HFFc6 (cell line): ENCODE data around the gene GADL1. TPM values are rescaled to one million over a fixed set of nuclear protein-coding genes. Genes with fewer than 3 reads are reported as not detected.
A peak's percentile ranks its signal among the peaks of the same experiment; 100 is the strongest.

Experiments used
- DNase-seq: peaks from one replicate; pipeline ENCODE4 v3.0.0-alpha.2; 2018
- H3K27ac Mint-ChIP-seq: 2 replicates; pipeline ENCODE4 v1.8.0; 2020; ENCODE audit warnings: mild to moderate bottlenecking, mixed read lengths
- H3K27me3 Mint-ChIP-seq: 2 replicates; pipeline ENCODE4 v1.8.0; 2021; ENCODE audit warnings: mild to moderate bottlenecking, moderate library complexity, mixed read lengths; ENCODE audit not compliant: insufficient read depth
- H3K36me3 Mint-ChIP-seq: 2 replicates; pipeline ENCODE4 v1.8.0; 2021; ENCODE audit warnings: low read depth, mixed read lengths
- H3K4me1 Mint-ChIP-seq: 2 replicates; pipeline ENCODE4 v1.8.0; 2020; ENCODE audit warnings: low read depth, mixed read lengths
- H3K4me3 Mint-ChIP-seq: 2 replicates; pipeline ENCODE4 v1.8.0; 2020; ENCODE audit warnings: mild to moderate bottlenecking, moderate library complexity, mixed read lengths
- H3K9me3 Mint-ChIP-seq: 2 replicates; pipeline ENCODE4 v1.8.0; 2020; ENCODE audit warnings: mild to moderate bottlenecking, mixed read lengths
- CTCF ChIP-seq: fragments of 200-600 bp; sonication (generic); IDR thresholded peaks from 2 replicates; pipeline ENCODE4 v1.5.0; 2021; ENCODE audit warnings: antibody characterized with exemption, mild to moderate bottlenecking
- total RNA-seq, 6 experiments: library from RNA; stranded (reverse); fragmentation: NEBNext Ultra II Directional; extraction: Animal tissue kit (Norgen Biotek cat#: 25700); gene quantifications; 2 replicates in 1 of 6; 3 replicates in 5 of 6; pipeline ENCODE4 v1.2.3, GENCODE V29; 2021

GADL1 gene
- total RNA-seq, 6 experiments from 2014 or later: not detected

GRCh38 chr3:30752491-30752890 is 142.0 kb downstream of the GADL1 start:
- Mint-ChIP-seq H3K9me3 (no peaks in the 10 kb centered on the region), H3K4me1 (peaks cover 48% of the 10 kb centered on the region), H3K27ac (no peak overlapping the region), H3K36me3 (no peaks in the 10 kb centered on the region), H3K4me3 (no peak overlapping the region), H3K27me3 (no peaks in the 10 kb centered on the region)
- no peak for DNase-seq
- no peak for TF ChIP-seq CTCF

GRCh38 chr3:30751610-30752299 is 142.7 kb downstream of the GADL1 start:
- TF ChIP-seq CTCF: peak; percentile 75
- no peak overlapping the region for H3K27ac Mint-ChIP-seq
- H3K4me3 Mint-ChIP-seq: no peak overlapping the region
- no peaks in the 10 kb centered on the region for H3K9me3 Mint-ChIP-seq
- DNase-seq: peak; percentile 47
- peaks cover 56% of the 10 kb centered on the region for H3K4me1 Mint-ChIP-seq
- H3K27me3 Mint-ChIP-seq: no peaks in the 10 kb centered on the region
- no peaks in the 10 kb centered on the region for H3K36me3 Mint-ChIP-seq

GRCh38 chr3:30750967-30751366 is 143.5 kb downstream of the GADL1 start:
- Mint-ChIP-seq H3K27me3 (no peaks in the 10 kb centered on the region), H3K27ac (no peak overlapping the region), H3K4me1 (peaks cover 57% of the 10 kb centered on the region), H3K9me3 (no peaks in the 10 kb centered on the region), H3K4me3 (no peak overlapping the region), H3K36me3 (no peaks in the 10 kb centered on the region)
- no peak for TF ChIP-seq CTCF
- no peak for DNase-seq

- no peak for TF ChIP-seq CTCF
- Mint-ChIP-seq H3K4me3 (no peak overlapping the region), H3K9me3 (no peaks in the 10 kb centered on the region)
These were observed 145.2 kb downstream of the GADL1 start for GRCh38 chr3:30749230-30749629.

GRCh38 chr3:30747771-30748281 is 146.6 kb downstream of the GADL1 start:
- H3K36me3 Mint-ChIP-seq: no peaks in the 10 kb centered on the region
- H3K27ac Mint-ChIP-seq: peak overlapping the region; percentile 5; the same call in 1 of the 2 replicates
- no peaks in the 10 kb centered on the region for H3K27me3 Mint-ChIP-seq
- TF ChIP-seq CTCF: peak; percentile 74
- peaks cover 55% of the 10 kb centered on the region for H3K4me1 Mint-ChIP-seq
- H3K4me3 Mint-ChIP-seq: no peak overlapping the region
- no peaks in the 10 kb centered on the region for H3K9me3 Mint-ChIP-seq
- DNase-seq: peak; percentile 41

More at GRCh38 chr3:30749230-30749629, 145.2 kb downstream of the GADL1 start:
- Mint-ChIP-seq H3K27ac (no peak overlapping the region), H3K4me1 (peaks cover 57% of the 10 kb centered on the region), H3K27me3 (no peaks in the 10 kb centered on the region), H3K36me3 (no peaks in the 10 kb centered on the region)
- DNase-seq: no peak
